ENCODE data around the gene MCRIP1.

The MCRIP1 gene

GRCh38 chr17:81860756-81861568, 27.9 kb upstream of the MCRIP1 start:
- in situ Hi-C loops (cut with HindIII; ENCODE audit: low sequenced_read_pairs): no loop called here
- DNase-seq (ENCODE audit: low read depth, low spot score): peak; percentile 100

GRCh38 chr17:81859906-81860755, 27.0 kb upstream of the MCRIP1 start, which contains the start of gene P4HB:
Gene P4HB (minus strand): TSS chr17:81860535. CDS start chr17:81860471, 64 bp downstream.
- in situ Hi-C loops (cut with HindIII; ENCODE audit: low sequenced_read_pairs): no loop called here
- DNase-seq (ENCODE audit: low read depth, low spot score): no peak
- H3K4me3 ChIP-seq (ENCODE audit: low read depth, low read length): peak within 1 kb of the TSS; percentile 79
- TF ChIP-seq, protein P1, sequence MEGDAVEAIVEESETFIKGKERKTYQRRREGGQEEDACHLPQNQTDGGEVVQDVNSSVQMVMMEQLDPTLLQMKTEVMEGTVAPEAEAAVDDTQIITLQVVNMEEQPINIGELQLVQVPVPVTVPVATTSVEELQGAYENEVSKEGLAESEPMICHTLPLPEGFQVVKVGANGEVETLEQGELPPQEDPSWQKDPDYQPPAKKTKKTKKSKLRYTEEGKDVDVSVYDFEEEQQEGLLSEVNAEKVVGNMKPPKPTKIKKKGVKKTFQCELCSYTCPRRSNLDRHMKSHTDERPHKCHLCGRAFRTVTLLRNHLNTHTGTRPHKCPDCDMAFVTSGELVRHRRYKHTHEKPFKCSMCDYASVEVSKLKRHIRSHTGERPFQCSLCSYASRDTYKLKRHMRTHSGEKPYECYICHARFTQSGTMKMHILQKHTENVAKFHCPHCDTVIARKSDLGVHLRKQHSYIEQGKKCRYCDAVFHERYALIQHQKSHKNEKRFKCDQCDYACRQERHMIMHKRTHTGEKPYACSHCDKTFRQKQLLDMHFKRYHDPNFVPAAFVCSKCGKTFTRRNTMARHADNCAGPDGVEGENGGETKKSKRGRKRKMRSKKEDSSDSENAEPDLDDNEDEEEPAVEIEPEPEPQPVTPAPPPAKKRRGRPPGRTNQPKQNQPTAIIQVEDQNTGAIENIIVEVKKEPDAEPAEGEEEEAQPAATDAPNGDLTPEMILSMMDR (IDR thresholded peaks at IDR 0.05; ENCODE audit: low read depth, low read length): no peak

More at GRCh38 chr17:81860756-81861568, 27.9 kb upstream of the MCRIP1 start:
- TF ChIP-seq, protein P1 (IDR thresholded peaks at IDR 0.05; ENCODE audit: low read depth, low read length): no peak
- H3K4me3 ChIP-seq (ENCODE audit: low read depth, low read length): peak overlapping the region; percentile 79

DNA sequence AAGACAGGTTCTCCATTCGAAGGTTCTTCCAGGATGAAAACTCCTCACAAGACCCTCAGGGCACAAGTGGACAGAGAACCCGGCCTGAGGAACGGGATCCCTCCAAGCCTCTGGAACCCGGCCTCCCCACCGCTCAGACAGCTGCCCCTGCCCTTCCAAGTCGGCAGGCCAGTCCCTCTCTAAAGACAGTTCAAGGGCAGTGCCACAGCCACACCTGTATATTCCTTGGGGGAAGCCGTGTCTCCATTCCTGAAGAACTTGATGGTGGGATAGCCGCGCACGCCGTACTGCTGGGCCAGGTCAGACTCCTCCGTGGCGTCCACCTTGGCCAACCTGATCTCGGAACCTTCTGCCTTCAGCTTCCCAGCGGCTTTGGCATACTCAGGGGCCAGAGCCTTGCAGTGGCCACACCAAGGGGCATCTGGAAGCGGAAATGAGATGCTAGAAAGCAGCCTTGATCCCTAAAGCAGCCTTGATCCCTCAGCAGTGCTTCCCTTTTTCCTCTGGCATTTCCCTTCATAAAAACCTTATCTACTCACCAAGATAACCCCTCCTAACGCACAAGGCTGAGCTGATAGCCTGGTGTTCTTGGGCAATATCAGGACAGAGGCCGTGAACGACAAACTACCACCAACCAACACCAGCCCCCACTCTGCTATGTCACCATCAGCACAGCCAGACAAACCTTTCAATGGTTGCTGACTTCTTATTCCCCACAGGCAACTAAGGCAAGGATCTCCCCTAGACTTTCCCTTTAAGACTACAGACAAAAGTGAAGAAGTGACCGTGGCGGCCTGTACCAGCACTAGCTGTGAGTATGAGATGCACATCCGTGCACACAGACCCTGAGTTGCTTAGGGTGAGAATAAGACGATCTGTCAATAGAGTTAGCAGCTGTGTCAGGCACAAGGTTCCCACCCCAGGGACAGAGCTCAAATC, 26.1 kb upstream of the MCRIP1 start:
- in situ Hi-C loops (cut with HindIII; ENCODE audit: low sequenced_read_pairs): no loop called here
- TF ChIP-seq, protein P1 (IDR thresholded peaks at IDR 0.05; ENCODE audit: low read depth, low read length): no peak
- peak overlapping the region; percentile 67 for H3K4me3 ChIP-seq (ENCODE audit: low read depth, low read length)
- no peak for DNase-seq (ENCODE audit: low read depth, low spot score)

GRCh38 chr17:81858170-81858966, 25.3 kb upstream of the MCRIP1 start:
- H3K4me3 ChIP-seq (ENCODE audit: low read depth, low read length): peak overlapping the region; percentile 67
- no peak for DNase-seq (ENCODE audit: low read depth, low spot score)
- in situ Hi-C loops (cut with HindIII; ENCODE audit: low sequenced_read_pairs): no loop called here
- TF ChIP-seq, protein P1 (IDR thresholded peaks at IDR 0.05; ENCODE audit: low read depth, low read length): no peak

DNA sequence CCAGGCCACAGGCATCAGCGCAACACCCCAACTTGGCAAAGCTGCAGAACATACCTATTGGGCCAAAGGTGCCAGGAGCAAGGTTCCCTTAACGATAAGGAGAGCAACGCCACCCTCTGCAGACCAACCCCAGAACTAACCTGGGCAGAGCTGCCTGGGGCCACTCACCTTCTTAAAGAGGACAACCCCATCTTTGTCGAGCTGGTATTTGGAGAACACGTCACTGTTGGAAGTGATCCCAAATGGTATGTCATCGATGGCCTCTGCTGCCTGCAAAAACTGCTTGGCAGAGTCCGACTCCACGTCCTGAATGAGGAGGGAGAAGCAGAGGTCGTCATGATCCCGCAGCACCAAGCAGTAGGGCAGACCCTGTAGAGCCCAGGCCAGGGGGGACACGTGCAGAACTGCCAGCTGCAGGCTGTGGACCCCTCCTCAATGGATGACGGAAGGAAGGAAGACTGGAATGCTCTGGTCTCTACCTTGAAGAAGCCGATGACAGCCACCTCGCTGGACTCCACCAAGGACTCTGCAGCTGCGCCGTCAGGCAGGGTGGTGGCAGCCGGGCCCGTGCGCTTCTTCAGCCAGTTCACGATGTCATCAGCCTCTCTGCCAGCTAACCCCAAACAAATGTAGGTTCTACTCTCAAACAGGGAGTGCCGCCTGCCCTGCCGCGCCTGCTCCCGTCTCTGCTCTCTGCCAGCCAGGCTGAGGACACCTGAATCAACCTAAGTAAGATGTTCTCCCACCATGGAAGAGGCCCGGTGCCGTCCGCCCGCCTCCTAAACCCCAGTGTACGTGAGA, 22.1 kb upstream of the MCRIP1 start:
- TF ChIP-seq, protein P1 (IDR thresholded peaks at IDR 0.05; ENCODE audit: low read depth, low read length): no peak

More for the DNA sequence above, 22.1 kb upstream of the MCRIP1 start:
- DNase-seq (ENCODE audit: low read depth, low spot score): no peak
- H3K4me3 ChIP-seq (ENCODE audit: low read depth, low read length): no peak overlapping the region
- in situ Hi-C loops (cut with HindIII; ENCODE audit: low sequenced_read_pairs): no loop called here
